Thyroid gland (tissue), 4 donors: ENCODE results near the gene ARHGEF16. TPM values are rescaled to one million over a fixed set of nuclear protein-coding genes. Genes with fewer than 3 reads are reported as not detected.

ENCODE experiments used
- DNase-seq, 2 donors: peaks; one replicate each; pipeline ENCODE4 v3.0.0-alpha.2; 2019
- H3K27ac ChIP-seq, 3 donors: fragments of 200-600 bp; sonication (generic); 1 replicate in 2 of 3; 2 replicates in 1 of 3; pipeline ENCODE4 v1.5.1; 2016 to 2019; ENCODE audit warnings: mild to moderate bottlenecking in 1 of 3, moderate library complexity in 1 of 3
- H3K27me3 ChIP-seq: fragments of 200-600 bp; sonication (generic); one replicate; pipeline ENCODE4 v1.5.1; 2019
- H3K36me3 ChIP-seq, 2 donors: fragments of 200-600 bp; sonication (generic); one replicate each; pipeline ENCODE4 v1.5.1; 2016 to 2019
- H3K4me1 ChIP-seq, 2 donors: fragments of 200-600 bp; sonication (generic); one replicate each; pipeline ENCODE4 v1.5.1; 2017 to 2019
- H3K4me3 ChIP-seq, 3 donors: fragments of 200-600 bp; sonication (generic); replicated peaks in 1 of 3; 1 replicate in 2 of 3; 2 replicates in 1 of 3; pipeline ENCODE4 v1.5.1; 2016; ENCODE audit warnings: mild to moderate bottlenecking in 1 of 3
- H3K9me3 ChIP-seq: fragments of 200-600 bp; sonication (generic); one replicate; pipeline ENCODE4 v1.5.1; 2017
- POLR2A ChIP-seq, 2 donors: fragments of 450-650 bp; IDR thresholded peaks; one replicate each; pipeline ENCODE4 v1.6.1; 2017; ENCODE audit warnings: antibody characterized with exemption in 2 of 2, mild to moderate bottlenecking in 2 of 2, moderate library complexity in 1 of 2
- WGBS, 2 donors: methylation state at CpG; one replicate each; pipeline ENCODE4 v1.1.5; 2017; 5-methylcytosine and 5-hydroxymethylcytosine counted together
- intact Hi-C: fragments of 100-400 bp; cut with DNase I; formaldehyde crosslinking; loops from one replicate; pipeline ENCODE4 v1.15.1; 2023
- total RNA-seq, 4 donors: library from RNA; depleted of rRNA; stranded (reverse); fragments of >200 nt; gene quantifications; one replicate each; pipeline ENCODE4 v1.2.3, GENCODE V29; 2016
- TF ChIP-seq, protein P1 (sequence below), 6 experiments: fragments of 200-600 bp in 3 of 6; fragments of 450-650 bp in 3 of 6; sonication (generic) in 3 of 6; IDR thresholded peaks; one replicate each; pipeline ENCODE4 v1.5.1; 2016 to 2019; ENCODE audit warnings: antibody characterized with exemption in 6 of 6, mild to moderate bottlenecking in 2 of 6, inconsistent platforms in 1 of 6, moderate library complexity in 1 of 6

The ARHGEF16 gene
- total RNA-seq, 4 donors from 2014 or later, result 16.0 to 23.7 (median 21.2) TPM

DNA sequence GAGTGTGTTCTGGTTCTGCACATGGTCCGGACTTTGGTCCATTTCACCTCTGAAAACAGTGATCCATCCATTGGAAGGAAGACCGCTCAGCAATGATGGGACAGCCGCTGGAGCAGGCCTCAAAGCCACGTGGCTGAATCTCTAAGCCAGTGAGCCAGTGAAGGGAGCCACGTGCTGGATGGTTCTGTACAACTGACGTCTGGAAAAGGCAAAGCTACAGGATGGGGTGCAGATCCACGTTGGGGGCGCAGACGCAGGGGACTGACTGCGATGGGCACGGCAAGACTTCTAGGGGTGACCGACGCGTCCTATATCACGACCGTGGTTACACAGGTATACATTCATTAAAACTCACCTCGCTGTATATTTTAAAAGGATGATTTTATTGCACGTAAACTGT, 10.2 kb upstream of the ARHGEF16 start:
- no peak for DNase-seq
- WGBS, 2 donors, result 90 to 95% methylated on average over 18 of the region's 18 CpGs
- Histone ChIP-seq H3K36me3 (no peaks in the 10 kb centered on the region), H3K4me1 (no peaks in the 10 kb centered on the region), H3K27ac (no peak overlapping the region), H3K9me3 (no peaks in the 10 kb centered on the region), H3K4me3 (no peak overlapping the region), H3K27me3 (no peaks in the 10 kb centered on the region)
- TF ChIP-seq, protein P1, sequence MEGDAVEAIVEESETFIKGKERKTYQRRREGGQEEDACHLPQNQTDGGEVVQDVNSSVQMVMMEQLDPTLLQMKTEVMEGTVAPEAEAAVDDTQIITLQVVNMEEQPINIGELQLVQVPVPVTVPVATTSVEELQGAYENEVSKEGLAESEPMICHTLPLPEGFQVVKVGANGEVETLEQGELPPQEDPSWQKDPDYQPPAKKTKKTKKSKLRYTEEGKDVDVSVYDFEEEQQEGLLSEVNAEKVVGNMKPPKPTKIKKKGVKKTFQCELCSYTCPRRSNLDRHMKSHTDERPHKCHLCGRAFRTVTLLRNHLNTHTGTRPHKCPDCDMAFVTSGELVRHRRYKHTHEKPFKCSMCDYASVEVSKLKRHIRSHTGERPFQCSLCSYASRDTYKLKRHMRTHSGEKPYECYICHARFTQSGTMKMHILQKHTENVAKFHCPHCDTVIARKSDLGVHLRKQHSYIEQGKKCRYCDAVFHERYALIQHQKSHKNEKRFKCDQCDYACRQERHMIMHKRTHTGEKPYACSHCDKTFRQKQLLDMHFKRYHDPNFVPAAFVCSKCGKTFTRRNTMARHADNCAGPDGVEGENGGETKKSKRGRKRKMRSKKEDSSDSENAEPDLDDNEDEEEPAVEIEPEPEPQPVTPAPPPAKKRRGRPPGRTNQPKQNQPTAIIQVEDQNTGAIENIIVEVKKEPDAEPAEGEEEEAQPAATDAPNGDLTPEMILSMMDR (IDR thresholded peaks at IDR 0.05), result no peak
- TF ChIP-seq POLR2A (IDR thresholded peaks at IDR 0.05), result no peak
- intact Hi-C loops, result no loop called here

GRCh38 chr1:3444736-3445135, 9.7 kb upstream of the ARHGEF16 start:
- DNase-seq, result no peak
- intact Hi-C loops, result no loop called here
- Histone ChIP-seq H3K9me3 (no peaks in the 10 kb centered on the region), H3K36me3 (no peaks in the 10 kb centered on the region), H3K4me3 (no peak overlapping the region), H3K4me1 (no peaks in the 10 kb centered on the region), H3K27me3 (no peaks in the 10 kb centered on the region), H3K27ac (no peak overlapping the region)
- 73 to 82% methylated on average over 10 of the region's 10 CpGs for WGBS, 2 donors
- no peak for TF ChIP-seq POLR2A (IDR thresholded peaks at IDR 0.05)
- TF ChIP-seq, protein P1 (IDR thresholded peaks at IDR 0.05), result no peak

GRCh38 chr1:3450202-3450863, 4.1 kb upstream of the ARHGEF16 start:
- H3K27me3 ChIP-seq, result no peaks in the 10 kb centered on the region
- DNase-seq, result no peak
- WGBS, 2 donors, result 84 to 85% methylated on average over 9 of the region's 9 CpGs
- TF ChIP-seq, protein P1 (IDR thresholded peaks at IDR 0.05), result no peak
- no peak for TF ChIP-seq POLR2A (IDR thresholded peaks at IDR 0.05)
- no peak overlapping the region for H3K27ac ChIP-seq
- no peaks in the 10 kb centered on the region for H3K36me3 ChIP-seq
- H3K4me1 ChIP-seq, result peaks cover 10 to 12% of the 10 kb centered on the region in 2 donors
- H3K4me3 ChIP-seq, result no peak overlapping the region
- intact Hi-C loops, result loop anchor here (5.0 to 10.0 kb wide), 3 partner anchors 172 to 352 kb away; no protein-coding TSS in a partner anchor
- no peaks in the 10 kb centered on the region for H3K9me3 ChIP-seq

GRCh38 chr1:3450983-3451382, 3.5 kb upstream of the ARHGEF16 start:
- H3K4me1 ChIP-seq, result peaks cover 10 to 12% of the 10 kb centered on the region in 2 donors
- TF ChIP-seq POLR2A (IDR thresholded peaks at IDR 0.05), result no peak
- TF ChIP-seq, protein P1 (IDR thresholded peaks at IDR 0.05), result no peak
- WGBS, 2 donors, result 80 to 85% methylated on average over 12 of the region's 12 CpGs
- H3K27ac ChIP-seq, result no peak overlapping the region
- intact Hi-C loops, result loop anchor here (5.0 to 10.0 kb wide), 3 partner anchors 171 to 351 kb away; no protein-coding TSS in a partner anchor
- no peaks in the 10 kb centered on the region for H3K36me3 ChIP-seq
- DNase-seq, result no peak
- H3K27me3 ChIP-seq, result no peaks in the 10 kb centered on the region
- H3K4me3 ChIP-seq, result no peak overlapping the region
- no peaks in the 10 kb centered on the region for H3K9me3 ChIP-seq
